Eye (tissue), 1 donor: ENCODE results near the gene SNX13.

ENCODE experiments used
- DNase-seq: peaks from one replicate; pipeline ENCODE4 v3.0.0-alpha.2; 2015

The SNX13 gene

GRCh38 chr7:17940302-17940883 lies at the start of gene SNX13:
Gene SNX13 (minus strand): TSS chr7:17940494. CDS start chr7:17940295, 199 bp downstream.
- DNase-seq: peak; percentile 97

GRCh38 chr7:17989546-17989945 lies 49.3 kb upstream of the SNX13 start:
- no peak for DNase-seq

GRCh38 chr7:17988858-17989257 lies 48.6 kb upstream of the SNX13 start:
- no peak for DNase-seq

- no peak for DNase-seq
Measured at GRCh38 chr7:17988141-17988540, 47.8 kb upstream of the SNX13 start.

- no peak for DNase-seq
Measured at GRCh38 chr7:17986851-17987250, 46.6 kb upstream of the SNX13 start.

GRCh38 chr7:17985473-17986239 lies 45.4 kb upstream of the SNX13 start:
- DNase-seq: no peak

GRCh38 chr7:17984288-17984687 lies 44.0 kb upstream of the SNX13 start:
- no peak for DNase-seq

GRCh38 chr7:17983221-17984062 lies 43.1 kb upstream of the SNX13 start:
- DNase-seq: no peak

- no peak for DNase-seq
Measured at GRCh38 chr7:17976952-17977351, 36.7 kb upstream of the SNX13 start.

- peak; percentile 14 for DNase-seq
Measured at GRCh38 chr7:17971411-17971810, 31.1 kb upstream of the SNX13 start.

- DNase-seq: no peak
Measured at GRCh38 chr7:17968791-17969715, 28.8 kb upstream of the SNX13 start.

GRCh38 chr7:17966706-17967105 lies 26.4 kb upstream of the SNX13 start:
- DNase-seq: no peak

- no peak for DNase-seq
Measured at GRCh38 chr7:17965603-17966002, 25.3 kb upstream of the SNX13 start.

- DNase-seq: no peak
Measured at GRCh38 chr7:17963281-17963680, 23.0 kb upstream of the SNX13 start.

- DNase-seq: no peak
Measured at GRCh38 chr7:17962652-17963051, 22.4 kb upstream of the SNX13 start.

GRCh38 chr7:17957871-17958270 lies 17.6 kb upstream of the SNX13 start:
- peak; percentile 48 for DNase-seq

GRCh38 chr7:17952387-17952786 lies 12.1 kb upstream of the SNX13 start:
- no peak for DNase-seq

GRCh38 chr7:17951742-17952254 lies 11.5 kb upstream of the SNX13 start:
- DNase-seq: no peak

- no peak for DNase-seq
Measured at GRCh38 chr7:17948526-17949238, 8.4 kb upstream of the SNX13 start.

- no peak for DNase-seq
Measured at GRCh38 chr7:17947620-17948019, 7.3 kb upstream of the SNX13 start.

GRCh38 chr7:17946591-17946990 lies 6.3 kb upstream of the SNX13 start:
- no peak for DNase-seq

- DNase-seq: no peak
Measured at GRCh38 chr7:17944720-17945119, 4.4 kb upstream of the SNX13 start.
